ENCODE measurements around the gene FAM200C.

DNA sequence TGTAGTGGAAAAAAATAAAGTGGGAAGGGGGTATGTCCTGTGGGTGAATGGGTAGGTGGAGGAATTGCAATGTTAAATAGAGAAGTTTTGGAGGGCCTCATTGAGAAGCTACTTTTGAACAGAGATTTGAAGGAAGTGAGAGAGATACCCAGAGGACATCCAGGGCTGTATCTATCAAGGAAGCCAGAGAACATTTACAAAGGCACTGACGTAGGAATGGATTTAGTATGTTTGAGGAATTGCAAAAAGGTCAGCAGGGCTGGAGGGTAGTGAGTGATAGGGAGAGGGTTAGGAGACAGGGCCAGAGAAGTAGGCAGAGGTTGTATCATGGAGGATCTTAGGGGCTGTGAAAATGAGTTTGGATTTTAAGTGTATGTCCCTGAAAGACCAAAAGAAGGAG is 35.7 kb upstream of the FAM200C start:
- TF ChIP-seq, protein P1, sequence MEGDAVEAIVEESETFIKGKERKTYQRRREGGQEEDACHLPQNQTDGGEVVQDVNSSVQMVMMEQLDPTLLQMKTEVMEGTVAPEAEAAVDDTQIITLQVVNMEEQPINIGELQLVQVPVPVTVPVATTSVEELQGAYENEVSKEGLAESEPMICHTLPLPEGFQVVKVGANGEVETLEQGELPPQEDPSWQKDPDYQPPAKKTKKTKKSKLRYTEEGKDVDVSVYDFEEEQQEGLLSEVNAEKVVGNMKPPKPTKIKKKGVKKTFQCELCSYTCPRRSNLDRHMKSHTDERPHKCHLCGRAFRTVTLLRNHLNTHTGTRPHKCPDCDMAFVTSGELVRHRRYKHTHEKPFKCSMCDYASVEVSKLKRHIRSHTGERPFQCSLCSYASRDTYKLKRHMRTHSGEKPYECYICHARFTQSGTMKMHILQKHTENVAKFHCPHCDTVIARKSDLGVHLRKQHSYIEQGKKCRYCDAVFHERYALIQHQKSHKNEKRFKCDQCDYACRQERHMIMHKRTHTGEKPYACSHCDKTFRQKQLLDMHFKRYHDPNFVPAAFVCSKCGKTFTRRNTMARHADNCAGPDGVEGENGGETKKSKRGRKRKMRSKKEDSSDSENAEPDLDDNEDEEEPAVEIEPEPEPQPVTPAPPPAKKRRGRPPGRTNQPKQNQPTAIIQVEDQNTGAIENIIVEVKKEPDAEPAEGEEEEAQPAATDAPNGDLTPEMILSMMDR (IDR thresholded peaks at IDR 0.05) = no peak
- TF ChIP-seq EZH2 (IDR thresholded peaks at IDR 0.05; ENCODE audit: borderline replicate concordance, insufficient read depth, low read depth, low read length, poor library complexity, severe bottlenecking) = no peak

Measured in B cell (primary cell).